ENCODE data around the gene PCDHGA3. TPM values are rescaled to one million over a fixed set of nuclear protein-coding genes. Genes with fewer than 3 reads are reported as not detected.
"Not testable (repeated sequence)": the region's sequence is repeated elsewhere in the genome, so short reads cannot be mapped to it uniquely, and the experiment has no call there.

Gene PCDHGA3
- total RNA-seq, 2 experiments from 2014 or later, result not detected

GRCh38 chr5:141392429-141393198 is 49.0 kb downstream of the PCDHGA3 start, which contains the start of gene PCDHGA8:
TSS of gene PCDHGA8 (plus strand) at chr5:141392633. CDS start at chr5:141392814, 181 bp downstream.
- ChIA-PET POLR2A (no interaction called here), CTCF (interaction anchor here (1.4 kb wide), 1 partner anchor 20 kb away, joined by 5 read pairs; the partner anchor contains the start of gene PCDHGA10)
- H3K36me3 Mint-ChIP-seq (ENCODE audit: low read depth), result peaks cover 6% of the 10 kb centered on the region
- no peak within 1 kb of the TSS for H3K27ac Mint-ChIP-seq
- no peaks in the 10 kb centered on the region for H3K4me1 Mint-ChIP-seq
- peaks cover 18% of the 10 kb centered on the region for H3K9me3 Mint-ChIP-seq
- H3K4me3 Mint-ChIP-seq, result no peak within 1 kb of the TSS
- peaks cover 36% of the 10 kb centered on the region for H3K27me3 Mint-ChIP-seq
- no peak for DNase-seq

- Mint-ChIP-seq H3K9me3 (peaks cover 18% of the 10 kb centered on the region), H3K27ac (no peak overlapping the region), H3K27me3 (peaks cover 36% of the 10 kb centered on the region), H3K36me3 (ENCODE audit: low read depth) (peaks cover 6% of the 10 kb centered on the region), H3K4me3 (no peak overlapping the region), H3K4me1 (no peaks in the 10 kb centered on the region)
- CTCF ChIA-PET, result interaction anchor here (1.4 kb wide), 1 partner anchor 19 kb away, joined by 5 read pairs; the partner anchor contains the start of gene PCDHGA10
- no peak for DNase-seq
- POLR2A ChIA-PET, result no interaction called here
Measured at GRCh38 chr5:141393267-141393666, 49.6 kb downstream of the PCDHGA3 start.

DNA sequence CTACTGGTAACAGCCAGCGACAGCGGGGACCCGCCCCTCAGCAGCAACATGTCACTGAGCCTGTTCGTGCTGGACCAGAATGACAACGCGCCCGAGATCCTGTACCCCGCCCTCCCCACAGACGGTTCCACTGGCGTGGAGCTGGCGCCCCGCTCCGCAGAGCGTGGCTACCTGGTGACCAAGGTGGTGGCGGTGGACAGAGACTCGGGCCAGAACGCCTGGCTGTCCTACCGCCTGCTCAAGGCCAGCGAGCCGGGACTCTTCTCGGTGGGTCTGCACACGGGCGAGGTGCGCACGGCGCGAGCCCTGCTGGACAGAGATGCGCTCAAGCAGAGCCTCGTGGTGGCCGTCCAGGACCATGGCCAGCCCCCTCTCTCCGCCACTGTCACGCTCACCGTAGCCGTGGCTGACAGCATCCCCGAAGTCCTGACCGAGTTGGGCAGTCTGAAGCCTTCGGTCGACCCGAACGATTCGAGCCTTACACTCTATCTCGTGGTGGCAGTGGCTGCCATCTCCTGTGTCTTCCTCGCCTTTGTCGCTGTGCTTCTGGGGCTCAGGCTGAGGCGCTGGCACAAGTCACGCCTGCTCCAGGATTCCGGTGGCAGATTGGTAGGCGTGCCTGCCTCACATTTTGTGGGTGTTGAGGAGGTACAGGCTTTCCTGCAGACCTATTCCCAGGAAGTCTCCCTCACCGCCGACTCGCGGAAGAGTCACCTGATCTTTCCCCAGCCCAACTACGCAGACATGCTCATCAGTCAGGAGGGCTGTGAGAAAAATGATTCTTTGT is 51.0 kb downstream of the PCDHGA3 start:
- Mint-ChIP-seq H3K27me3 (peaks cover 39% of the 10 kb centered on the region), H3K9me3 (peaks cover 14% of the 10 kb centered on the region), H3K36me3 (ENCODE audit: low read depth) (peaks cover 10% of the 10 kb centered on the region)
- H3K4me3 Mint-ChIP-seq, H3K4me1 Mint-ChIP-seq, DNase-seq, H3K27ac Mint-ChIP-seq, POLR2A ChIA-PET: not testable (repeated sequence)
- CTCF ChIA-PET, result interaction anchor here (0.7 to 1.1 kb wide), 3 partner anchors 18 to 525 kb away, joined by 3 to 4 read pairs (median 3); partner anchors contain the start of gene PCDHGA10

Other genes starting within 250 kb of the PCDHGA3 start
- gene PCDHB2, start 249.2 kb upstream of the PCDHGA3 start, total RNA-seq, result under 1 TPM in 1 of 2 experiments, not detected in 1; 0.20 TPM
- gene PCDHB3, start 243.4 kb upstream of the PCDHGA3 start, total RNA-seq, result not detected
- gene PCDHB4, start 222.0 kb upstream of the PCDHGA3 start, total RNA-seq, result not detected
- not detected for gene PCDHB5, start 208.6 kb upstream of the PCDHGA3 start, total RNA-seq
- not detected for gene PCDHB6, start 193.8 kb upstream of the PCDHGA3 start, total RNA-seq
- not detected for gene PCDHB7, start 171.2 kb upstream of the PCDHGA3 start, total RNA-seq
- not detected for gene PCDHB8, start 166.0 kb upstream of the PCDHGA3 start, total RNA-seq
- not detected for gene PCDHB16, start 161.4 kb upstream of the PCDHGA3 start, total RNA-seq
- not detected for gene PCDHB9, start 156.7 kb upstream of the PCDHGA3 start, total RNA-seq
- gene PCDHB10, start 151.5 kb upstream of the PCDHGA3 start, total RNA-seq, result not detected
- not detected for gene PCDHB11, start 144.2 kb upstream of the PCDHGA3 start, total RNA-seq
- not detected for gene PCDHB12, start 135.1 kb upstream of the PCDHGA3 start, total RNA-seq
- gene PCDHB13, start 129.9 kb upstream of the PCDHGA3 start, total RNA-seq, result not detected
- not detected for gene PCDHB14, start 120.5 kb upstream of the PCDHGA3 start, total RNA-seq
- gene PCDHB15, start 98.4 kb upstream of the PCDHGA3 start, total RNA-seq, result not detected
- under 1 TPM; 0.38 to 0.50 TPM for gene SLC25A2, start 39.8 kb upstream of the PCDHGA3 start, total RNA-seq
- 10 to 100 TPM; 74.3 to 75.1 TPM for gene TAF7, start 23.0 kb upstream of the PCDHGA3 start, total RNA-seq
- under 1 TPM in 1 of 2 experiments, not detected in 1; 0.05 TPM for gene PCDHGA1, start 13.3 kb upstream of the PCDHGA3 start, total RNA-seq
- gene PCDHGA2, start 5.1 kb upstream of the PCDHGA3 start, total RNA-seq, result under 1 TPM in 1 of 2 experiments, not detected in 1; 0.05 TPM
- under 1 TPM in 1 of 2 experiments, not detected in 1; 0.13 TPM for gene PCDHGB1, start 6.3 kb downstream of the PCDHGA3 start, total RNA-seq
- under 1 TPM; 0.08 to 0.10 TPM for gene PCDHGA4, start 11.2 kb downstream of the PCDHGA3 start, total RNA-seq
- gene PCDHGB2, start 16.2 kb downstream of the PCDHGA3 start, total RNA-seq, result under 1 TPM; 0.18 to 0.23 TPM
- not detected for gene PCDHGA5, start 20.3 kb downstream of the PCDHGA3 start, total RNA-seq
- under 1 TPM; 0.10 to 0.25 TPM for gene PCDHGB3, start 26.4 kb downstream of the PCDHGA3 start, total RNA-seq
- under 1 TPM; 0.10 TPM for gene PCDHGA6, start 30.1 kb downstream of the PCDHGA3 start, total RNA-seq
- gene PCDHGA7, start 38.9 kb downstream of the PCDHGA3 start, total RNA-seq, result under 1 TPM in 1 of 2 experiments, not detected in 1; 0.08 TPM
- gene PCDHGB4, start 43.9 kb downstream of the PCDHGA3 start, total RNA-seq, result not detected
- not detected for gene PCDHGA8, start 48.8 kb downstream of the PCDHGA3 start, total RNA-seq
- not detected for gene PCDHGB5, start 54.1 kb downstream of the PCDHGA3 start, total RNA-seq
- gene PCDHGA9, start 58.9 kb downstream of the PCDHGA3 start, total RNA-seq, result not detected
- gene PCDHGB6, start 64.2 kb downstream of the PCDHGA3 start, total RNA-seq, result not detected
- under 1 TPM in 1 of 2 experiments, not detected in 1; 0.05 TPM for gene PCDHGA10, start 69.2 kb downstream of the PCDHGA3 start, total RNA-seq
- under 1 TPM in 1 of 2 experiments, not detected in 1; 0.08 TPM for gene PCDHGB7, start 73.8 kb downstream of the PCDHGA3 start, total RNA-seq
- not detected for gene PCDHGA11, start 77.2 kb downstream of the PCDHGA3 start, total RNA-seq
- not detected for gene PCDHGA12, start 86.7 kb downstream of the PCDHGA3 start, total RNA-seq
- gene PCDHGC3, start 132.1 kb downstream of the PCDHGA3 start, total RNA-seq, result not detected
- gene PCDHGC4, start 141.2 kb downstream of the PCDHGA3 start, total RNA-seq, result not detected
- gene PCDHGC5, start 145.3 kb downstream of the PCDHGA3 start, total RNA-seq, result not detected